ENCODE results near the gene CAB39L.
A peak's percentile ranks its signal among the peaks of the same experiment; 100 is the strongest.

CAB39L gene

DNA sequence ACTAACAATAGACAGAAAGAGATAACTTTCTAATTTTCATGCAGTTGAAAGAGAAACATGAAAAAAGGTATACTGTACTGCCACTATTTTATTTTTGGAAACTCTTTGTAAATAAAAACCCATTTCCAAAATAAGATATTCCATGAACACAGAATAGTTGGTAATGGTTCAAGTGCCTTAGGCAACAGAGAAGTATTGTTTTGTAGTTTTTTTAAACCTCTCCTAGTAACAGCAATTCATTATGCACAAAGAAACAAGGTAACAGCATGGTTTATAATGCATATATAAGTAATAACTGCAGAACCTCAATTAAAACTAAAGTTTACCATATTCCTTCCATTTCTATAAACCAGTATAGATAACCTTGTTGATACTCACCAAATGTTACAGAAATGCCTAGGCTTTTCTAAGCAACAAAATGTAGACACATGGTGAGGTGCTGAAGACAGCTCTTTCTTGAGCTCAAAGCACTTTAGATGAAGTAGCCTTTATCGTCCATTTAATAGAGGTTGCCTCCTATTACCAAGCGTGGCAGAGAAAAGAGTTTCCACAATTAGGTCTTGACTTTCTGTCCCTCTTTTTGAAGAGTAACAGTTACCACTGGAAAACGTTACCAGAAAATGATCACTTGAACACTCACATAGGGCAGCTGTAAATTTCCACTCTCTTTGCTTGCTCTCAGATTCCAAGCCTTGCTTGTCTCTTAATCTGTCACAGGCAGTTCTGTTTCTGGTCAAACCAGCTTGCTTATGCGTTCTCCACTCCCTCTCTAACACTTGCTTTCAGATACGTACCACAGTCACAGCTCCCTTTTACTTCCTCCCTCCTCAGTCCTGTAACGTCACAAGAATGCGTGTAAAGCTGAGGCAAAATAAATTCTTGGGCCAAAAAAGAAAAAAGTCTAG is 42.9 kb downstream of the CAB39L start:
- Histone ChIP-seq H3K4me2 (no peak overlapping the region), H3K4me3 (no peak overlapping the region), H3K27ac (no peak overlapping the region), H4K20me1 (no peaks in the 10 kb centered on the region), H3K9ac (no peak overlapping the region), H3K9me3 (replicated peaks in 1 of 11) (peaks cover 16 to 24% (median 20%) of the 10 kb centered on the region in 11 experiments), H3K36me3 (peaks cover 0 to 8% (median 4%) of the 10 kb centered on the region in 11 experiments; a peak in 9 of 22 replicates), H3K27me3 (no peaks in the 10 kb centered on the region), H3K4me1 (no peaks in the 10 kb centered on the region)
- no peak for TF ChIP-seq Cebpa-rat (IDR thresholded peaks at IDR 0.05)

DNA sequence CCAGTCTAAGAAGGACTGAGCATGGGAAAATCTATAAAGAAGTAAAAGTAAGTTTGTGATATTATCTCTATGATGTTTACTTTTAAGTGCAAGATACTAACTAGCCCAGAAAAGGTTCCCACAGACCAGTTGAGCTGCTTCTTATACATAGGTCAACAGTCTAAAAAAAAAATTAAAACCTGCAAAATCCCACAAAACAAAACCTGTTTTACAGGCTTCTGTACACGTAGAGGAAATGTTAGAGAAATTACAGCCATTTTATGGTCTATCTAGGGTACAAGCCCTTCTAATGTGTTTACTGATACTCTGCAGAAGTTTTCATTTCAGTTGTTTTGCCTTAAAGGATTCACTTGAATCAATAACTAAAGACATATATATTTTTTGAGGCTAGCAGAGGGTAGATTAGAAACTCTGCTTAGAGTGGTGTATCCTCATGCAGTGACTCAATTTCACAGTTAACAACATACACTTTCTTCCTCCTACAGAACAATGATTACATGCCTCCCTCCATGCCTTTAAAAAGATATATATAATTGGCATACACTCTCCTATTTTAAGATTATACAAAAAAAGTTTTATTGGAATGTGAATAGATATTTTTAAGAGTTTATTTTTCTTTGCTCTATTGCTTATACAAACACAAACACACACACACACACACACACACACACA is 43.9 kb downstream of the CAB39L start:
- TF ChIP-seq Cebpa-rat (IDR thresholded peaks at IDR 0.05), result no peak
- Histone ChIP-seq H3K36me3 (peaks cover 0 to 8% (median 4%) of the 10 kb centered on the region in 11 experiments; a peak in 9 of 22 replicates), H3K9ac (no peak overlapping the region), H4K20me1 (no peaks in the 10 kb centered on the region), H3K4me1 (no peaks in the 10 kb centered on the region), H3K4me3 (no peak overlapping the region), H3K27me3 (no peaks in the 10 kb centered on the region), H3K27ac (no peak overlapping the region), H3K4me2 (no peak overlapping the region), H3K9me3 (replicated peaks in 1 of 11) (peaks cover 11 to 15% (median 13%) of the 10 kb centered on the region in 11 experiments)

DNA sequence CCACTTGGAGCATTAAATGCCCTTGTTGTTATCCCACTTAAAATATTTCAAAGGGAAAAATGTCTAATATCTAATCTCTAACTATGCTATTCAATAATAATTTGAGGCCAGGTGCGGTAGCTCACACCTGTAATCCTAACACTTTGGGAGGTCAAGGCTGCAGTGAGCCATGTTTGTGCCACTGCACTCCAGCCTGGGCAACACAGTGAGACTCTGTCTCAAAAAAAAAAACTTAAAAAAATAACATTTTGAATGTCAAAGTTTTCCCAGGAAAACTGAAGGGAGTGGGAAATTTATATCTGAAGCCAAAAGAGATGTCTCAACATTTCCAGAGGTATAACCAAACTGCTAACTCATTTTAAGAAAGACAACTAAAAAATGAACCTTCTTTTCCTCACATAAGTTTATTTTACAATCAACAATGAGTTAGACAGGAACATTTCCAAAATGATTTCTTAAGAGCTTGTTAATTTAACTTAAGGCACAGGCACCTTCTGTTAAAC is 47.9 kb downstream of the CAB39L start:
- Histone ChIP-seq H3K27me3 (no peaks in the 10 kb centered on the region), H3K4me1 (no peaks in the 10 kb centered on the region), H3K4me3 (no peak overlapping the region), H4K20me1 (no peaks in the 10 kb centered on the region), H3K4me2 (no peak overlapping the region), H3K27ac (no peak overlapping the region), H3K9ac (no peak overlapping the region), H3K9me3 (replicated peaks in 1 of 11) (peaks cover 0 to 5% (median 0%) of the 10 kb centered on the region in 11 experiments; a peak in 1 of 22 replicates), H3K36me3 (no peaks in the 10 kb centered on the region)
- TF ChIP-seq Cebpa-rat (IDR thresholded peaks at IDR 0.05), result no peak

DNA sequence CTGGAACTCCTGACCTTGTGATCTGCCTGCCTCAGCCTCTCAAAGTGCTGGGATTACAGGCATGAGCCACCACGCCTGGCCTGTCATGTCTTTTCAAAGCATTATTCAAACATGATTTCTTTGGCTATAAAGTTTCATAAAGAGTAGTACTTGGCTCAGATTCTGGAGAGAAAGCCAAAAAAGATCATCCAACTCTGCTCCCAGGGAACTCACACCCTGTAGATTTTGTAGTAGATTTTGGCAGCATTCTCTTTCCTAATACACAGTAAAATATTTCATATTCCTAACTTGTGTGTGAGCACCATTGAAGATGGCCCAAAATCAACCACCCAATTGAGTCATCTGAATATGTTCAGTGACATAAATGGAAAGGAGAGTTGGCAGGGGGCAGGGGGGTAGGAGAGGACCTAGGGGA is 48.4 kb downstream of the CAB39L start:
- no peak for TF ChIP-seq Cebpa-rat (IDR thresholded peaks at IDR 0.05)
- Histone ChIP-seq H3K9me3 (replicated peaks in 1 of 11) (peaks cover 0 to 5% (median 0%) of the 10 kb centered on the region in 11 experiments; a peak in 1 of 22 replicates), H3K4me1 (no peaks in the 10 kb centered on the region), H3K4me2 (no peak overlapping the region), H3K27me3 (no peaks in the 10 kb centered on the region), H3K36me3 (no peaks in the 10 kb centered on the region), H3K4me3 (no peak overlapping the region), H4K20me1 (no peaks in the 10 kb centered on the region), H3K9ac (no peak overlapping the region), H3K27ac (no peak overlapping the region)

DNA sequence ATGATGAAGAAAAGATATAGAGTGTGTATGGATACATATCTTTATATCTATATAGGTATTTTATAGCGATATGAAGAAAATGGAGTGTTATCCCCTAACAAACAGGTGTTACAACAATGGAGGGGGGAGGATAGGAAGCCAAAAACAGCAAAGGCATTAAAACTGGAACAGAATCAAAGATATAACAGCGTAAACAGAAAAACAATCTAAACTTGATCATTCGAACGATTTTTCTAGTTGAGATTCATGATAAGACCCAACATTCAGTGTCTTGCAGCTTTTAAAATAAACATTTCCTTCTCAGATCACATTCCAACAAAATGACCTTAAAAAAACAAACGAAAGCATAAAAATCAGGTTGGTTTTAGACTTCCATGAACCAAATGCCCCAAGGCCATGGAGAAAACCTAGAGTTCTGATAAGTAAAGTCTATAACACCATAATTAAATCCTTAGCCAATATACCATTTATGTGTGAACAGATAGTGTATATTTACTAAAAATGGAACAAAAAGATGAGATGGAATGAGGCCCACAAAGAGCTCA is 55.7 kb downstream of the CAB39L start:
- Histone ChIP-seq H3K4me3 (no peak overlapping the region), H3K27me3 (no peaks in the 10 kb centered on the region), H3K4me2 (no peak overlapping the region), H3K36me3 (peaks cover 0 to 9% (median 0%) of the 10 kb centered on the region in 11 experiments; a peak in 5 of 22 replicates), H3K27ac (no peak overlapping the region), H3K9ac (no peak overlapping the region), H3K4me1 (no peaks in the 10 kb centered on the region), H3K9me3 (replicated peaks in 1 of 11) (peaks cover 14 to 27% (median 17%) of the 10 kb centered on the region in 11 experiments), H4K20me1 (no peaks in the 10 kb centered on the region)
- TF ChIP-seq Cebpa-rat (IDR thresholded peaks at IDR 0.05), result no peak

DNA sequence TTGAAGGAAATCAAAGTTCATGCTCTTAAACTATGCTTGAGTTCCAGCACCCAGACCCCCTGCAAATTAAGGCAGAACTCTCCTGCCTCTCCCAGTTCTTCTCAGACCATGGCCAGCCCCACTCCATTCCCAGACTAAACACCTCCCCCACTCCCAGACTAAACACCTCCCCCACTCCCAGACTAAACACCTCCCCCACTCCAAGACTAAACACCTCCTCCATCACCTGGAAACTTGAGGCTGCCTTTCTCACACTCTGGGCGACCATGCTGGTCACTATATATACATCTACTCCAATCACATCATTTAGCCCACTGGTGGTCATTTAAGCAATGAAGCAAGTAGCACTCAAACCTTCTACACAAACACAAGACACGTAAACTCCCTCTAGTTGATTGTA is 57.2 kb downstream of the CAB39L start:
- no peak overlapping the region for H3K4me3 ChIP-seq
- no peak overlapping the region for H3K27ac ChIP-seq
- no peaks in the 10 kb centered on the region for H3K27me3 ChIP-seq
- no peak overlapping the region for H3K9ac ChIP-seq
- no peak overlapping the region for H3K4me2 ChIP-seq
- peaks cover 14 to 22% (median 17%) of the 10 kb centered on the region in 11 experiments for H3K9me3 ChIP-seq (replicated peaks in 1 of 11)
- peaks cover 0 to 19% (median 0%) of the 10 kb centered on the region in 11 experiments; a peak in 5 of 22 replicates for H3K36me3 ChIP-seq
- no peaks in the 10 kb centered on the region; a peak in 1 of 20 replicates for H3K4me1 ChIP-seq
- no peaks in the 10 kb centered on the region for H4K20me1 ChIP-seq
- TF ChIP-seq Cebpa-rat (IDR thresholded peaks at IDR 0.05), result no peak

DNA sequence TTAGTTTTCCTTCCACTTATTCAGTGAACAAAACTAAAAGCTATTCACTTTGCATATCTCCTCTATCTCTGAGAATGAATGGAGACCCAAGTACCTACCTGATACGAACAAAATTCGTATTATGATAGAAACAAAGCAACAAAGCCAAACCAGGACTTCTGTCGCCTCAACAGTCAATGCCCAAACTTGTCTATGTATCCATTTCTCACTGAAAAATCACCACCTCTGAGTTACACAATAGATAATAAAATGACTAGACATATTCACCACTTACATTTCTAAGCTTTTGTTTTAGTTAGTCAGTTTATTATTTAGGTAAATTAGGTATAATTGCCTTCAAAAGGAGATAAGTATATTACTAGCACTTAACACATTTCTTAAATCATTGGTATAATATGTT is 67.7 kb downstream of the CAB39L start:
- Histone ChIP-seq H3K36me3 (peaks cover 0 to 3% (median 0%) of the 10 kb centered on the region in 11 experiments; a peak in 2 of 22 replicates), H3K9me3 (replicated peaks in 1 of 11) (no peaks in the 10 kb centered on the region), H4K20me1 (no peaks in the 10 kb centered on the region), H3K4me3 (no peak overlapping the region), H3K4me2 (no peak overlapping the region), H3K27me3 (no peaks in the 10 kb centered on the region), H3K27ac (no peak overlapping the region), H3K9ac (no peak overlapping the region), H3K4me1 (peaks cover 3 to 23% (median 11%) of the 10 kb centered on the region in 10 experiments; a peak in 17 of 20 replicates)
- TF ChIP-seq Cebpa-rat (IDR thresholded peaks at IDR 0.05), result no peak

DNA sequence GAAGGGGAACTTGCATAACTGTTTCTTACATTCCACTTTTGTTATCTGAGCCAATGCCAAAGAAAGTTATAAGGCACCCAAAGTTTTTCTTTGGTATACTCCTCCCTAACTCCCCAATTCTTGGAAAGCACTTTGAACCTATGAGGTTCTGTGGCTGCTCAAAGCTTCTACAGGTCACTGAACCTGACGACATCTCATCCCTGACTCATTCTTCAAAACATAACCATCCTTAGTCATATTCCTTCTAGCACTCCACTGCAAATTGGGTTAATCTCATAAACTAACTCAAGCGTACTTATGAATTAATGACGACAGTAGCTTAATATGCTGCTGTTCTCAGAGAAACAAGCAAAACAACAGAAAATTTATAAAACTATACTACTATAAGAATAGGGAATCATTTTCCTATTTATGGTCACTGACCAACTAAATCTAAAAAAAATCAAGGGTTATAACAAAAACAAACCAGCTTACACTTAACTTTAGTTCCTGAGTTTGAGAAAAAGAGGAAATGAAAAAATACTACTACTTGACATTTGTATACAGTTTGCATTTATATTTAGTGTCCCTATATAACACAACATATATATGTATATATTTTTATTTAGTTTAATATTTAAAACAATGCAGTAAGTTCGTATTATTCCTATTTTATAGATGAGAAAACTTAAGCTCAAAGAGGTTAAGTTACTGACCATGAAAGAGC is 69.1 kb downstream of the CAB39L start:
- TF ChIP-seq Cebpa-rat (IDR thresholded peaks at IDR 0.05), result no peak

More for the DNA sequence above, 69.1 kb downstream of the CAB39L start:
- peaks cover 0 to 3% (median 0%) of the 10 kb centered on the region in 11 experiments; a peak in 2 of 22 replicates for H3K36me3 ChIP-seq
- peaks cover 3 to 23% (median 11%) of the 10 kb centered on the region in 10 experiments; a peak in 17 of 20 replicates for H3K4me1 ChIP-seq
- no peaks in the 10 kb centered on the region for H3K9me3 ChIP-seq (replicated peaks in 1 of 11)
- H3K9ac ChIP-seq, result no peak overlapping the region
- H3K4me3 ChIP-seq, result no peak overlapping the region
- peak overlapping the region in 4 of 11 experiments; percentile 12 to 70 (median 43); a peak in 3 of 22 replicates for H3K4me2 ChIP-seq
- H4K20me1 ChIP-seq, result no peaks in the 10 kb centered on the region
- peak overlapping the region in 2 of 11 experiments; percentile 18 to 24; a peak in 1 of 22 replicates for H3K27ac ChIP-seq
- no peaks in the 10 kb centered on the region for H3K27me3 ChIP-seq

All from BLaER1 treated with 17β-estradiol and CSF1 and Interleukin-3, amounts not matched to agents 10 nM and 100 nM (cell line).